WERI-Rb-1 (cell line): ENCODE data around the gene LRRN4.

Experiments used
- DNase-seq: peaks from one replicate; pipeline ENCODE4 v3.0.0-alpha.2; 2020
- H3K27ac ChIP-seq: fragments of 250-450 bp; sonication (Bioruptor Pico); 2 replicates; pipeline ENCODE4 v1.5.1; 2020; ENCODE audit warnings: mild to moderate bottlenecking, moderate library complexity
- H3K27me3 ChIP-seq: fragments of 250-450 bp; sonication (Bioruptor Pico); 2 replicates; pipeline ENCODE4 v1.5.1; 2021; ENCODE audit warnings: mild to moderate bottlenecking, low read depth, moderate library complexity; ENCODE audit not compliant: insufficient read depth, severe bottlenecking
- H3K36me3 ChIP-seq: fragments of 250-450 bp; sonication (Bioruptor Pico); 2 replicates; pipeline ENCODE4 v1.5.1; 2020; ENCODE audit warnings: mild to moderate bottlenecking, moderate library complexity
- H3K4me3 ChIP-seq: 2 replicates; pipeline ENCODE4 v1.5.1; 2011; ENCODE audit warnings: low read depth, mild to moderate bottlenecking, control low read depth, low read length
- H3K9me3 ChIP-seq: fragments of 250-450 bp; sonication (Bioruptor Pico); 2 replicates; pipeline ENCODE4 v1.5.1; 2021; ENCODE audit warnings: mild to moderate bottlenecking, moderate library complexity; ENCODE audit not compliant: severe bottlenecking
- CTCF ChIP-seq: IDR thresholded peaks from 2 replicates; pipeline ENCODE4 v1.5.1; 2011; ENCODE audit warnings: low read depth, mild to moderate bottlenecking, control low read depth, inconsistent platforms, low read length

The LRRN4 gene

GRCh38 chr20:6008254-6008653 lies 45.6 kb downstream of the LRRN4 start:
- peaks cover 36% of the 10 kb centered on the region for H3K36me3 ChIP-seq
- H3K4me3 ChIP-seq = no peak overlapping the region
- DNase-seq = no peak
- no peaks in the 10 kb centered on the region for H3K27me3 ChIP-seq
- no peak for TF ChIP-seq CTCF
- no peak overlapping the region for H3K27ac ChIP-seq
- H3K9me3 ChIP-seq = no peaks in the 10 kb centered on the region

- no peaks in the 10 kb centered on the region for H3K27me3 ChIP-seq
- H3K36me3 ChIP-seq = peaks cover 33% of the 10 kb centered on the region
- no peak overlapping the region for H3K4me3 ChIP-seq
- no peak overlapping the region for H3K27ac ChIP-seq
- no peak for DNase-seq
- no peak for TF ChIP-seq CTCF
- H3K9me3 ChIP-seq = no peaks in the 10 kb centered on the region
These were observed 46.2 kb downstream of the LRRN4 start for GRCh38 chr20:6007529-6008103.

GRCh38 chr20:6007094-6007528 lies 46.7 kb downstream of the LRRN4 start:
- H3K9me3 ChIP-seq = no peaks in the 10 kb centered on the region
- no peak for DNase-seq
- no peak overlapping the region for H3K27ac ChIP-seq
- H3K36me3 ChIP-seq = peaks cover 28% of the 10 kb centered on the region
- H3K4me3 ChIP-seq = peak overlapping the region; percentile 88
- H3K27me3 ChIP-seq = no peaks in the 10 kb centered on the region
- TF ChIP-seq CTCF = no peak

GRCh38 chr20:6006603-6006949 lies 47.3 kb downstream of the LRRN4 start:
- Histone ChIP-seq H3K27ac (peak overlapping the region; percentile 78), H3K27me3 (no peaks in the 10 kb centered on the region), H3K36me3 (peaks cover 23% of the 10 kb centered on the region), H3K9me3 (no peaks in the 10 kb centered on the region), H3K4me3 (peak overlapping the region; percentile 88)
- TF ChIP-seq CTCF = no peak
- no peak for DNase-seq

- no peak overlapping the region for H3K4me3 ChIP-seq
- no peak overlapping the region for H3K27ac ChIP-seq
- H3K36me3 ChIP-seq = peaks cover 8% of the 10 kb centered on the region
- no peaks in the 10 kb centered on the region for H3K27me3 ChIP-seq
- DNase-seq = no peak
- H3K9me3 ChIP-seq = no peaks in the 10 kb centered on the region
- TF ChIP-seq CTCF = no peak
These were observed 53.0 kb downstream of the LRRN4 start for GRCh38 chr20:6000871-6001270.

GRCh38 chr20:5999783-6000182 lies 54.1 kb downstream of the LRRN4 start:
- Histone ChIP-seq H3K27me3 (no peaks in the 10 kb centered on the region), H3K4me3 (no peak overlapping the region), H3K36me3 (peaks cover 17% of the 10 kb centered on the region), H3K9me3 (no peaks in the 10 kb centered on the region), H3K27ac (no peak overlapping the region)
- DNase-seq = no peak
- no peak for TF ChIP-seq CTCF
